SJCRH30 (cell line): ENCODE measurements around the gene LILRA6. TPM values are rescaled to one million over a fixed set of nuclear protein-coding genes. Genes with fewer than 3 reads are reported as not detected.
"Not testable (repeated sequence)": the region's sequence is repeated elsewhere in the genome, so short reads cannot be mapped to it uniquely, and the experiment has no call there.

ENCODE experiments used
- DNase-seq, 2 experiments: peaks; one replicate each; pipeline ENCODE4 v3.0.0-alpha.2; 2015 to 2020
- H3K27ac ChIP-seq: fragments of 250-450 bp; sonication (Bioruptor Pico); 2 replicates; pipeline ENCODE4 v1.5.1; 2020; ENCODE audit warnings: mild to moderate bottlenecking, moderate library complexity
- H3K27me3 ChIP-seq: fragments of 250-450 bp; sonication (Bioruptor Pico); 2 replicates; pipeline ENCODE4 v1.5.1; 2020; ENCODE audit warnings: mild to moderate bottlenecking, moderate library complexity
- H3K36me3 ChIP-seq: fragments of 250-450 bp; sonication (Bioruptor Pico); 2 replicates; pipeline ENCODE4 v1.5.1; 2020; ENCODE audit warnings: mild to moderate bottlenecking, moderate library complexity
- H3K4me1 ChIP-seq: fragments of 250-450 bp; sonication (Bioruptor Pico); 2 replicates; pipeline ENCODE4 v1.5.1; 2020; ENCODE audit warnings: mild to moderate bottlenecking, moderate library complexity
- H3K4me3 ChIP-seq: fragments of 250-450 bp; sonication (Bioruptor Pico); 2 replicates; pipeline ENCODE4 v1.5.1; 2020; ENCODE audit warnings: mild to moderate bottlenecking, moderate library complexity
- H3K9me3 ChIP-seq: fragments of 250-450 bp; sonication (Bioruptor Pico); replicated peaks from 2 replicates; pipeline ENCODE4 v1.5.1; 2020; ENCODE audit warnings: mild to moderate bottlenecking, moderate library complexity
- total RNA-seq: library from RNA; depleted of rRNA; stranded (reverse); fragments of >200 nt; shearing (Covaris generic); gene quantifications from 2 replicates; pipeline ENCODE4 v1.2.3, GENCODE V29; 2014

Gene LILRA6
- total RNA-seq, 1 experiment from 2014 or later, result not detected

GRCh38 chr19:54253331-54254194 lies 11.0 kb upstream of the LILRA6 start:
- Histone ChIP-seq H3K27ac (no peak overlapping the region), H3K27me3 (peaks cover 43% of the 10 kb centered on the region), H3K4me1 (no peaks in the 10 kb centered on the region), H3K36me3 (no peaks in the 10 kb centered on the region), H3K4me3 (no peak overlapping the region), H3K9me3 (no peaks in the 10 kb centered on the region)
- DNase-seq, result no peak

- no peak for DNase-seq
- no peaks in the 10 kb centered on the region for H3K36me3 ChIP-seq
- H3K9me3 ChIP-seq, result no peaks in the 10 kb centered on the region
- H3K4me1 ChIP-seq, result no peaks in the 10 kb centered on the region
- no peak overlapping the region for H3K4me3 ChIP-seq
- peaks cover 42% of the 10 kb centered on the region for H3K27me3 ChIP-seq
- no peak overlapping the region for H3K27ac ChIP-seq
Observed at GRCh38 chr19:54252845-54253244, 10.3 kb upstream of the LILRA6 start.

- DNase-seq, result no peak
- Histone ChIP-seq H3K9me3 (no peaks in the 10 kb centered on the region), H3K4me3 (no peak overlapping the region), H3K27me3 (peaks cover 39% of the 10 kb centered on the region), H3K36me3 (no peaks in the 10 kb centered on the region), H3K27ac (no peak overlapping the region), H3K4me1 (no peaks in the 10 kb centered on the region)
Observed at GRCh38 chr19:54252243-54252642, 9.7 kb upstream of the LILRA6 start.

GRCh38 chr19:54248016-54248601 lies 5.5 kb upstream of the LILRA6 start:
- Histone ChIP-seq H3K27me3 (peaks cover 9% of the 10 kb centered on the region), H3K36me3 (no peaks in the 10 kb centered on the region), H3K9me3 (no peaks in the 10 kb centered on the region), H3K4me3 (no peak overlapping the region), H3K27ac (no peak overlapping the region), H3K4me1 (no peaks in the 10 kb centered on the region)
- DNase-seq, result no peak

GRCh38 chr19:54247106-54247930 lies 4.7 kb upstream of the LILRA6 start:
- DNase-seq, result no peak
- no peaks in the 10 kb centered on the region for H3K9me3 ChIP-seq
- H3K27me3 ChIP-seq, result peaks cover 6% of the 10 kb centered on the region; the same call in 1 of the 2 replicates
- H3K27ac ChIP-seq, result no peak overlapping the region
- H3K4me1 ChIP-seq, result no peaks in the 10 kb centered on the region
- no peaks in the 10 kb centered on the region for H3K36me3 ChIP-seq
- H3K4me3 ChIP-seq, result no peak overlapping the region

GRCh38 chr19:54245936-54246335 lies 3.3 kb upstream of the LILRA6 start:
- H3K27me3 ChIP-seq, result peaks cover 6% of the 10 kb centered on the region; the same call in 1 of the 2 replicates
- H3K27ac ChIP-seq, result no peak overlapping the region
- no peak for DNase-seq
- no peak overlapping the region for H3K4me3 ChIP-seq
- no peaks in the 10 kb centered on the region for H3K9me3 ChIP-seq
- H3K4me1 ChIP-seq, result no peaks in the 10 kb centered on the region
- no peaks in the 10 kb centered on the region for H3K36me3 ChIP-seq

GRCh38 chr19:54243809-54244208 lies 1.2 kb upstream of the LILRA6 start:
- H3K4me3 ChIP-seq, DNase-seq, H3K4me1 ChIP-seq, H3K27ac ChIP-seq, H3K27me3 ChIP-seq, H3K36me3 ChIP-seq, H3K9me3 ChIP-seq: not testable (repeated sequence)

GRCh38 chr19:54242234-54242633 lies 356 bp downstream of the LILRA6 start:
- H3K4me3 ChIP-seq, H3K9me3 ChIP-seq, H3K27me3 ChIP-seq, H3K27ac ChIP-seq, H3K36me3 ChIP-seq, DNase-seq, H3K4me1 ChIP-seq: not testable (repeated sequence)

- not testable (repeated sequence) for H3K27ac ChIP-seq, DNase-seq, H3K36me3 ChIP-seq, H3K4me3 ChIP-seq, H3K4me1 ChIP-seq, H3K27me3 ChIP-seq, H3K9me3 ChIP-seq
Observed at GRCh38 chr19:54240372-54241336, 1.9 kb downstream of the LILRA6 start.

GRCh38 chr19:54239491-54240371 lies 2.9 kb downstream of the LILRA6 start:
- H3K4me3 ChIP-seq, H3K36me3 ChIP-seq, H3K27ac ChIP-seq, H3K9me3 ChIP-seq, DNase-seq, H3K27me3 ChIP-seq, H3K4me1 ChIP-seq: not testable (repeated sequence)

GRCh38 chr19:54233941-54234340 lies 8.6 kb downstream of the LILRA6 start:
- H3K27me3 ChIP-seq, result no peaks in the 10 kb centered on the region
- no peaks in the 10 kb centered on the region for H3K36me3 ChIP-seq
- no peaks in the 10 kb centered on the region for H3K9me3 ChIP-seq
- no peak for DNase-seq
- no peaks in the 10 kb centered on the region for H3K4me1 ChIP-seq
- no peak overlapping the region for H3K27ac ChIP-seq
- H3K4me3 ChIP-seq, result no peak overlapping the region

- no peaks in the 10 kb centered on the region for H3K4me1 ChIP-seq
- H3K27me3 ChIP-seq, result no peaks in the 10 kb centered on the region
- DNase-seq, result peak; percentile 70 to 84
- no peaks in the 10 kb centered on the region for H3K36me3 ChIP-seq
- no peak overlapping the region for H3K4me3 ChIP-seq
- 0 out of 2 replicates have a peak, but pooled peaks cover 2% of the 10 kb centered on the region for H3K9me3 ChIP-seq
- no peak overlapping the region for H3K27ac ChIP-seq
Observed at GRCh38 chr19:54231077-54231931, 11.3 kb downstream of the LILRA6 start.

- Histone ChIP-seq H3K4me1 (no peaks in the 10 kb centered on the region), H3K36me3 (no peaks in the 10 kb centered on the region), H3K27ac (no peak overlapping the region), H3K27me3 (no peaks in the 10 kb centered on the region), H3K4me3 (no peak overlapping the region), H3K9me3 (0 out of 2 replicates have a peak, but pooled peaks cover 2% of the 10 kb centered on the region)
- DNase-seq, result no peak
Observed at GRCh38 chr19:54230031-54230430, 12.6 kb downstream of the LILRA6 start.
